Neuron (in vitro differentiated cells): Measurements from ENCODE around the gene MAEL.

Source experiments
- H2AFZ ChIP-seq: one replicate; pipeline ENCODE4 v1.6.1; 2013; ENCODE audit warnings: low read depth, mild to moderate bottlenecking, inconsistent platforms, low read length, moderate library complexity
- H3K27me3 ChIP-seq: one replicate; pipeline ENCODE4 v1.6.1; 2013; ENCODE audit warnings: low read length; ENCODE audit not compliant: insufficient read depth
- H3K36me3 ChIP-seq: one replicate; pipeline ENCODE4 v1.6.1; 2013; ENCODE audit warnings: low read length; ENCODE audit not compliant: insufficient read depth
- H3K4me1 ChIP-seq: one replicate; pipeline ENCODE4 v1.6.1; 2013; ENCODE audit warnings: low read length; ENCODE audit not compliant: insufficient read depth
- H3K4me3 ChIP-seq: 2 replicates; pipeline ENCODE4 v1.5.1; 2013; ENCODE audit warnings: mild to moderate bottlenecking, low read length, moderate library complexity
- H3K9me3 ChIP-seq: one replicate; pipeline ENCODE4 v1.6.1; 2013; ENCODE audit warnings: low read length

Gene MAEL

GRCh38 chr1:167068761-167069160 is 79.7 kb downstream of the MAEL start:
- Histone ChIP-seq H3K4me3 (no peak overlapping the region), H3K36me3 (no peaks in the 10 kb centered on the region), H3K4me1 (no peaks in the 10 kb centered on the region), H3K27me3 (peaks cover 8% of the 10 kb centered on the region), H2AFZ (no peak overlapping the region), H3K9me3 (no peaks in the 10 kb centered on the region)

- Histone ChIP-seq H3K36me3 (no peaks in the 10 kb centered on the region), H2AFZ (no peak overlapping the region), H3K4me1 (no peaks in the 10 kb centered on the region), H3K4me3 (no peak overlapping the region), H3K27me3 (no peaks in the 10 kb centered on the region), H3K9me3 (peaks cover 2% of the 10 kb centered on the region)
Observed at GRCh38 chr1:167071286-167071685, 82.2 kb downstream of the MAEL start.
